GM23248 (cell line): ENCODE measurements around the gene PTH2.

Experiments
- EZH2 ChIP-seq: fragments of 200-600 bp; sonication (generic); IDR thresholded peaks from 2 replicates; pipeline ENCODE4 v1.6.1; 2018; ENCODE audit warnings: antibody characterized with exemption, mild to moderate bottlenecking; ENCODE audit not compliant: insufficient read depth, poor library complexity, severe bottlenecking
- EZH2phosphoT487 ChIP-seq: fragments of 200-600 bp; sonication (generic); IDR thresholded peaks from 2 replicates; pipeline ENCODE4 v1.6.1; 2018; ENCODE audit warnings: antibody characterized with exemption, moderate library complexity, mild to moderate bottlenecking, low read depth; ENCODE audit not compliant: insufficient read depth

GRCh38 chr19:49451430-49452181, 28.4 kb upstream of the PTH2 start, which contains the start of gene PIH1D1:
- TF ChIP-seq EZH2 (no peak), EZH2phosphoT487 (no peak)
